ENCODE measurements around the gene DPAGT1.

DPAGT1 gene

DNA sequence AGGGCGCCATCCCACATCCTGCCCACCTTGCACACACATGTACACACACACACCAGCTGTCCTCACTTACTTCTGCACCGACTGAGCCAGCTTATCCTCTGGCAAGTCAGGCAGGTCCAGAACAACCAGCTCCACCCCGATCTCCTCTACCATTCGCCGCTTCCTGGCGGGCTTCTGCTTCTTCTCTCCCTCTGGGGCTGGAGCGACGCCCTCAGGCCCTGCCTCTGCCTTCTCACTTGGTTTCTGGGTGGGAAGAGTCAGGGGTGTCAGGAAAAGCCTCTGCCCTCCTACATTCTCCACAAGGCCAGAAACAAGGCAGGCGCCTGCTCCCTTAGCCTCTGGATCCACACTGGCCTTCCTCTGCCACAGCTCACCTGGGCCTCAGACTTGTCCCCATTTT is 53.0 kb downstream of the DPAGT1 start:
- no peak for ATAC-seq (replicated peaks)
- DNase-seq, result no peak
- H3K9me3 Mint-ChIP-seq, result no peaks in the 10 kb centered on the region
- peaks cover 72 to 83% of the 10 kb centered on the region in 2 donors for H3K36me3 Mint-ChIP-seq
- H3K27ac Mint-ChIP-seq, result no peak overlapping the region
- no peaks in the 10 kb centered on the region for H3K27me3 Mint-ChIP-seq
- H3K4me1 Mint-ChIP-seq, result peaks cover 26 to 28% of the 10 kb centered on the region in 2 donors
- H3K4me3 Mint-ChIP-seq, result no peak overlapping the region

DNA sequence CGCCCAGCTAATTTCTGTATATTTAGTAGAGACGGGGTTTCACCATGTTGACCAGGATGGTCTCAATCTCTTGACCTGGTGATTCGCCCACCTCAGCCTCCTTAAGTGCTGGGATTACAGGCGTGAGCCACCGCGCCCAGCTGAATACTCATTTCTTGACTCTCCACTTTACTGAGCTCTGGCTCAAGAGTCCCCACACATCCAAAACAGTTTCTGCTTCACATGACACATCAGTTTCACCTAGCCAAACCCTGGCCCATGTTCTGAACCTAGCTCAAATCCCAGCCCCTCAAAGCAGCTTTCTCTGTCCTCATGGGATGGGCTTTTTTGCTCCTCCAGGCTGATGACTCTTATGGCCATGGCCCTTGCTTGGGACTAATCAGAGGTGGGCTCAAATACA is 54.4 kb downstream of the DPAGT1 start:
- Mint-ChIP-seq H3K9me3 (no peaks in the 10 kb centered on the region), H3K4me1 (peaks cover 16 to 18% of the 10 kb centered on the region in 2 donors), H3K4me3 (no peak overlapping the region), H3K27me3 (no peaks in the 10 kb centered on the region), H3K27ac (no peak overlapping the region), H3K36me3 (peaks cover 62 to 70% of the 10 kb centered on the region in 2 donors)
- DNase-seq (no peak), ATAC-seq (replicated peaks) (no peak)
